K562 (cell line): ENCODE results near the gene LRMDA. TPM values are rescaled to one million over a fixed set of nuclear protein-coding genes. Genes with fewer than 3 reads are reported as not detected.

Source experiments
- ATAC-seq: fragments of 200-7000 bp; cut with Tn5 transposase; 3 replicates; pipeline ENCODE4 v1.9.1; 2020; ENCODE audit warnings: moderate library complexity
- BruUV-seq: library from RNA; stranded (reverse); fragments of 400-500 nt; replicated peaks from 2 replicates; lab custom pipeline; 2021; lab: Mats Ljungman, UMichigan
- CTCF ChIA-PET: fragments of 300-600 bp; formaldehyde crosslinking; extraction: SDS; loops from one replicate; lab custom pipeline; 2021; ENCODE audit warnings: low intra/inter-chr PET ratio; lab: Yijun Ruan, JAX
- POLR2A ChIA-PET: fragments of 300-600, 350-650 bp; sonication (Branson Sonifier 250); formaldehyde crosslinking; extraction: SDS; loops from one replicate; lab custom pipeline; 2021; ENCODE audit warnings: antibody characterized with exemption, inconsistent platforms; lab: Yijun Ruan, JAX
- DNase-seq, 4 experiments: peaks; one replicate each; pipeline versions ENCODE4 v3.0.0 to v3.0.0-alpha.2; 2011 to 2018; ENCODE audit warnings: low spot score in 3 of 4, mixed read lengths in 3 of 4; ENCODE audit errors: extremely low read depth in 1 of 4
- FAIRE-seq: peaks from 2 replicates; lab custom pipeline; 2011; peaks lifted over from hg19 to GRCh38; lab: Jason Lieb, UNC
- H2AFZ ChIP-seq: 2 replicates; pipeline ENCODE4 v1.6.0; 2011; ENCODE audit warnings: low read depth, low read length, control low read depth, inconsistent platforms
- H3K27ac ChIP-seq: fragments of 200-600 bp; 3 replicates; pipeline ENCODE4 v1.8.0; 2011; ENCODE audit warnings: low read depth, mild to moderate bottlenecking, control low read depth, inconsistent platforms, low read length, moderate library complexity, mixed read lengths; ENCODE audit errors: extremely low read depth
- H3K27me3 ChIP-seq, 2 experiments: fragments of 300-600 bp in 1 of 2; 2 replicates in 1 of 2; 3 replicates in 1 of 2; pipeline versions ENCODE4 v1.6.0 to v1.8.0; 2011; ENCODE audit warnings: inconsistent platforms in 2 of 2, low read length in 2 of 2, mild to moderate bottlenecking in 1 of 2, mixed read lengths in 1 of 2, moderate library complexity in 1 of 2; ENCODE audit not compliant: control insufficient read depth in 2 of 2, insufficient read depth in 2 of 2
- H3K36me3 ChIP-seq: fragments of 300-600 bp; 3 replicates; pipeline ENCODE4 v1.8.0; 2011; ENCODE audit warnings: mild to moderate bottlenecking, low read length, inconsistent platforms; ENCODE audit not compliant: control insufficient read depth, insufficient read depth
- H3K4me1 ChIP-seq, 2 experiments: fragments of 200-600 bp in 1 of 2; replicated peaks in 1 of 2; 2 replicates in 1 of 2; 3 replicates in 1 of 2; pipeline versions ENCODE4 v1.5.1 to v1.8.0; 2011; ENCODE audit warnings: inconsistent platforms in 2 of 2, low read length in 2 of 2, mild to moderate bottlenecking in 1 of 2, mixed read lengths in 1 of 2, moderate library complexity in 1 of 2; ENCODE audit not compliant: control insufficient read depth in 2 of 2, insufficient read depth in 2 of 2
- H3K4me2 ChIP-seq: 2 replicates; pipeline ENCODE4 v1.6.1; 2011; ENCODE audit warnings: low read length, control low read depth, inconsistent platforms, mixed read lengths; ENCODE audit not compliant: insufficient read depth
- H3K4me3 ChIP-seq: fragments of 200-600 bp; sonication (generic), shearing (Covaris generic); 2 replicates; pipeline ENCODE4 v1.5.1; 2016; ENCODE audit warnings: control low read depth, inconsistent platforms
- H3K79me2 ChIP-seq: fragments of 200-600 bp; 3 replicates; pipeline ENCODE4 v1.8.0; 2011; ENCODE audit warnings: low read length, inconsistent platforms; ENCODE audit not compliant: control insufficient read depth, insufficient read depth
- H3K9ac ChIP-seq, 2 experiments: 2 replicates each; pipeline versions ENCODE4 v1.6.0 to v1.6.1; 2011; ENCODE audit warnings: low read depth in 2 of 2, low read length in 2 of 2, control low read depth in 1 of 2, inconsistent platforms in 1 of 2, mild to moderate bottlenecking in 1 of 2, mixed read lengths in 1 of 2; ENCODE audit not compliant: insufficient read depth in 1 of 2
- H3K9me1 ChIP-seq: one replicate; pipeline ENCODE4 v1.6.0; 2011; ENCODE audit warnings: inconsistent platforms, mild to moderate bottlenecking, low read length, moderate library complexity; ENCODE audit not compliant: control insufficient read depth, insufficient read depth
- H3K9me3 ChIP-seq: replicated peaks from 2 replicates; pipeline ENCODE4 v1.5.1; 2011; ENCODE audit warnings: low read depth, low read length, inconsistent platforms; ENCODE audit not compliant: control insufficient read depth, insufficient read depth
- H4K20me1 ChIP-seq: replicated peaks from 2 replicates; pipeline ENCODE4 v1.6.1; 2011; ENCODE audit warnings: low read length, inconsistent platforms, mixed read lengths; ENCODE audit not compliant: control insufficient read depth, insufficient read depth
- C11orf30 ChIP-seq: fragments of 450-650 bp; IDR thresholded peaks from 2 replicates; pipeline ENCODE4 v1.6.1; 2016; ENCODE audit warnings: low read depth, mild to moderate bottlenecking
- FUS ChIP-seq: fragments of 200-400 bp; formaldehyde crosslinking; optimal IDR thresholded peaks from 2 replicates; pipeline ENCODE3; 2017; ENCODE audit warnings: low read depth, low read length
- MAFF ChIP-seq: IDR thresholded peaks from 2 replicates; pipeline ENCODE4 v1.6.1; 2012; ENCODE audit warnings: low read length, improper control_type of control experiment
- MIER1 ChIP-seq: fragments of 450-650 bp; IDR thresholded peaks from 2 replicates; pipeline ENCODE4 v1.6.1; 2016; ENCODE audit warnings: antibody characterized with exemption, mild to moderate bottlenecking, low read depth
- PHB2 ChIP-seq: fragments of 450-650 bp; IDR thresholded peaks from 2 replicates; pipeline ENCODE4 v1.6.1; 2017; ENCODE audit warnings: low read depth
- ZNF316 ChIP-seq: fragments of 450-650 bp; IDR thresholded peaks from 2 replicates; pipeline ENCODE4 v1.6.1; 2016
- in situ Hi-C: fragments of 300-500 bp; cut with MboI; formaldehyde crosslinking; loops from 4 replicates; pipeline ENCODE4 v1.15.0; 2018; ENCODE audit warnings: inconsistent platforms, mixed read lengths
- intact Hi-C: fragments of 100-400 bp; cut with micrococcal nuclease; formaldehyde crosslinking; loops from 2 replicates; pipeline ENCODE4 v1.14.2; 2022
- polyA plus RNA-seq, 8 experiments: library from polyadenylated mRNA; depleted of rRNA in 4 of 8; stranded (reverse) in 5 of 8; unstranded in 3 of 8; fragments of >200 nt; fragmentation: Nextera tagmentation in 2 of 8; fragmentation: Illumina TruSeq in 1 of 8; extraction: Ambion mirVana in 2 of 8; extraction: Trizol in 1 of 8; gene quantifications; 2 replicates each; pipeline versions ENCODE4 v1.2.1 to v1.2.3, GENCODE V29; 2011 to 2014; ENCODE audit warnings: inconsistent platforms in 1 of 8, missing spikeins in 1 of 8
- total RNA-seq, 7 experiments: library from RNA; depleted of rRNA in 6 of 7; stranded (reverse); fragments of >200 nt in 6 of 7; fragmentation: Illumina TruSeq in 2 of 7; extraction: Trizol in 2 of 7; gene quantifications; 2 replicates each; pipeline versions ENCODE4 v1.2.1 to v1.2.3, GENCODE V29; 2011 to 2021; ENCODE audit warnings: low replicate concordance in 1 of 7
- TF ChIP-seq, protein P1 (sequence below), 2 experiments: IDR thresholded peaks; 2 replicates each; pipeline ENCODE4 v1.6.1; 2012; ENCODE audit warnings: improper control_type of control experiment in 2 of 2, low read depth in 2 of 2, low read length in 2 of 2, borderline replicate concordance in 1 of 2

LRMDA gene
- total and polyA plus RNA-seq, 9 of the 15 experiments (the other 6 are each of a cell fraction or from before 2014, with no cell fraction given), result 0.25 TPM; not detected in 8

DNA sequence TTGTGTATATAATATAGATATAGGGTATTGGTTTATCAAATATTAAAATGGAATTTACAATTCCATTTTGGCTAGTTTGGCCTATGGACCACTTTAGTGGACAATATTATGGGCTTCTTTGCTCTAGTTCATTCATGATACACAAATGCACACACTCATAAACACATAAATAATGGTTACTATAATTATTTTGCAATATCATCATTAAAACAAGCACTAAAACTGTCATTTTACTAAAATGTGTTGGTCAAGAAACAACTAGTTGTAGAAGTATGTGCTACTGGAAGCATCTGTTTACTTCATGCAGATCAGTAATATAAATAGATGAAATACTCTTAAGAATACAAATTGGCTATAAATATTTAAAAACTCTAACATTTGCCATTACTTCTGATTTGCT, 1131.9 kb downstream of the LRMDA start:
- Histone ChIP-seq H3K4me3 (no peak overlapping the region), H2AFZ (no peak overlapping the region), H3K9me3 (no peaks in the 10 kb centered on the region), H3K27ac (no peak overlapping the region), H3K27me3 (no peaks in the 10 kb centered on the region), H4K20me1 (no peaks in the 10 kb centered on the region), H3K4me1 (no peaks in the 10 kb centered on the region), H3K36me3 (no peaks in the 10 kb centered on the region), H3K9ac (no peak overlapping the region), H3K79me2 (no peaks in the 10 kb centered on the region), H3K9me1 (no peaks in the 10 kb centered on the region), H3K4me2 (no peak overlapping the region)
- CTCF ChIA-PET, result no interaction called here
- in situ Hi-C loops (no loop called here), intact Hi-C loops (no loop called here)
- no peak for ATAC-seq
- no peak for DNase-seq
- POLR2A ChIA-PET, result no interaction called here
- no TSS peak for BruUV-seq
- no peak for FAIRE-seq
- TF ChIP-seq MIER1 (no peak), MAFF (peak; percentile 39; the same call in 1 of the 2 replicates), ZNF316 (peak; percentile 61), C11orf30 (peak; percentile 37; the same call in 1 of the 2 replicates), FUS (no peak), PHB2 (no peak)
- TF ChIP-seq, protein P1, sequence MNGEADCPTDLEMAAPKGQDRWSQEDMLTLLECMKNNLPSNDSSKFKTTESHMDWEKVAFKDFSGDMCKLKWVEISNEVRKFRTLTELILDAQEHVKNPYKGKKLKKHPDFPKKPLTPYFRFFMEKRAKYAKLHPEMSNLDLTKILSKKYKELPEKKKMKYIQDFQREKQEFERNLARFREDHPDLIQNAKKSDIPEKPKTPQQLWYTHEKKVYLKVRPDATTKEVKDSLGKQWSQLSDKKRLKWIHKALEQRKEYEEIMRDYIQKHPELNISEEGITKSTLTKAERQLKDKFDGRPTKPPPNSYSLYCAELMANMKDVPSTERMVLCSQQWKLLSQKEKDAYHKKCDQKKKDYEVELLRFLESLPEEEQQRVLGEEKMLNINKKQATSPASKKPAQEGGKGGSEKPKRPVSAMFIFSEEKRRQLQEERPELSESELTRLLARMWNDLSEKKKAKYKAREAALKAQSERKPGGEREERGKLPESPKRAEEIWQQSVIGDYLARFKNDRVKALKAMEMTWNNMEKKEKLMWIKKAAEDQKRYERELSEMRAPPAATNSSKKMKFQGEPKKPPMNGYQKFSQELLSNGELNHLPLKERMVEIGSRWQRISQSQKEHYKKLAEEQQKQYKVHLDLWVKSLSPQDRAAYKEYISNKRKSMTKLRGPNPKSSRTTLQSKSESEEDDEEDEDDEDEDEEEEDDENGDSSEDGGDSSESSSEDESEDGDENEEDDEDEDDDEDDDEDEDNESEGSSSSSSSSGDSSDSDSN (IDR thresholded peaks at IDR 0.05; ENCODE audit: borderline replicate concordance in 1 of 2, low read depth in 2 of 2, low read length in 2 of 2), result no peak
